NCI-H2029 treated with DMSO at 0.1 percent for 48 hours (cell line): Measurements from ENCODE around the gene VWF.
"Not testable (repeated sequence)": the region's sequence is repeated elsewhere in the genome, so short reads cannot be mapped to it uniquely, and the experiment has no call there.

Experiments
- DNase-seq: peaks from one replicate; lab custom pipeline; 2025; lab: John Stamatoyannopoulos, UW

The VWF gene

GRCh38 chr12:6124411-6125309 is at the start of gene VWF:
TSS of gene VWF (minus strand) at chr12:6124670. CDS start at chr12:6123196, 1,474 bp downstream.
- no peak for DNase-seq

- no peak for DNase-seq
Observed at GRCh38 chr12:6172862-6173261, 48.4 kb upstream of the VWF start.

- no peak for DNase-seq
Observed at GRCh38 chr12:6172086-6172485, 47.6 kb upstream of the VWF start.

- DNase-seq = no peak
Observed at GRCh38 chr12:6171409-6172015, 47.0 kb upstream of the VWF start.

GRCh38 chr12:6167327-6168280 is 43.1 kb upstream of the VWF start:
- DNase-seq = no peak

GRCh38 chr12:6166808-6167207 is 42.3 kb upstream of the VWF start:
- DNase-seq = no peak

GRCh38 chr12:6165395-6165794 is 40.9 kb upstream of the VWF start:
- no peak for DNase-seq

GRCh38 chr12:6163416-6164060 is 39.1 kb upstream of the VWF start:
- no peak for DNase-seq

- DNase-seq = no peak
Observed at GRCh38 chr12:6161124-6161882, 36.8 kb upstream of the VWF start.

- DNase-seq = not testable (repeated sequence)
Observed at GRCh38 chr12:6160049-6160649, 35.7 kb upstream of the VWF start.

GRCh38 chr12:6159166-6160011 is 34.9 kb upstream of the VWF start:
- DNase-seq = not testable (repeated sequence)

- DNase-seq = no peak
Observed at GRCh38 chr12:6158749-6159148, 34.3 kb upstream of the VWF start.

- DNase-seq = no peak
Observed at GRCh38 chr12:6158255-6158654, 33.8 kb upstream of the VWF start.

- no peak for DNase-seq
Observed at GRCh38 chr12:6157482-6157881, 33.0 kb upstream of the VWF start.

GRCh38 chr12:6154730-6155459 is 30.4 kb upstream of the VWF start:
- no peak for DNase-seq

GRCh38 chr12:6148722-6149121 is 24.3 kb upstream of the VWF start:
- not testable (repeated sequence) for DNase-seq

GRCh38 chr12:6148061-6148460 is 23.6 kb upstream of the VWF start:
- DNase-seq = no peak

- DNase-seq = no peak
Observed at GRCh38 chr12:6146951-6147350, 22.5 kb upstream of the VWF start.

- DNase-seq = no peak
Observed at GRCh38 chr12:6146509-6146908, 22.0 kb upstream of the VWF start.
